ENCODE data around the gene FBP2. TPM values are rescaled to one million over a fixed set of nuclear protein-coding genes. Genes with fewer than 3 reads are reported as not detected.

Gene FBP2
- total and polyA plus RNA-seq, 12 donors, result 0.15 to 4.6 (median 0.37) TPM; not detected in 1

GRCh38 chr9:94577571-94577970 is 16.1 kb downstream of the FBP2 start:
- DNase-seq, result no peak
- no peak overlapping the region for H3K4me3 ChIP-seq
- H3K27me3 ChIP-seq, result no peaks in the 10 kb centered on the region
- H3K36me3 ChIP-seq (replicated peaks in 1 of 2), result no peaks in the 10 kb centered on the region
- no peaks in the 10 kb centered on the region for H3K9me3 ChIP-seq (replicated peaks in 1 of 3)
- 42 to 50% (median 45%) methylated on average over 2 of the region's 2 CpGs for WGBS, 4 donors
- H3K4me1 ChIP-seq (replicated peaks in 1 of 2), result no peaks in the 10 kb centered on the region
- H3K27ac ChIP-seq, result no peak overlapping the region
- intact Hi-C loops (cut with DNase I), result no loop called here
- TF ChIP-seq CTCF (IDR thresholded peaks at IDR 0.05) (no peak), POLR2A (IDR thresholded peaks at IDR 0.05) (no peak)

GRCh38 chr9:94577036-94577435 is 16.6 kb downstream of the FBP2 start:
- H3K9me3 ChIP-seq (replicated peaks in 1 of 3), result no peaks in the 10 kb centered on the region
- 0 to 42% (median 15%) methylated on average over 1 of the region's 1 CpG for WGBS, 4 donors

GRCh38 chr9:94576131-94576530 is 17.5 kb downstream of the FBP2 start:
- Histone ChIP-seq H3K36me3 (replicated peaks in 1 of 2) (no peaks in the 10 kb centered on the region), H3K27ac (no peak overlapping the region), H3K27me3 (no peaks in the 10 kb centered on the region), H3K9me3 (replicated peaks in 1 of 3) (no peaks in the 10 kb centered on the region), H3K4me3 (no peak overlapping the region), H3K4me1 (replicated peaks in 1 of 2) (no peaks in the 10 kb centered on the region)
- 87 to 95% (median 92%) methylated on average over 2 of the region's 2 CpGs for WGBS, 4 donors
- no peak for DNase-seq
- TF ChIP-seq POLR2A (IDR thresholded peaks at IDR 0.05) (no peak), CTCF (IDR thresholded peaks at IDR 0.05) (no peak)
- intact Hi-C loops (cut with DNase I), result no loop called here

More at GRCh38 chr9:94577036-94577435, 16.6 kb downstream of the FBP2 start:
- TF ChIP-seq CTCF (IDR thresholded peaks at IDR 0.05) (no peak), POLR2A (IDR thresholded peaks at IDR 0.05) (no peak)
- Histone ChIP-seq H3K4me1 (replicated peaks in 1 of 2) (no peaks in the 10 kb centered on the region), H3K4me3 (no peak overlapping the region), H3K27me3 (no peaks in the 10 kb centered on the region), H3K27ac (no peak overlapping the region), H3K36me3 (replicated peaks in 1 of 2) (no peaks in the 10 kb centered on the region)
- intact Hi-C loops (cut with DNase I), result no loop called here
- no peak for DNase-seq

- no peaks in the 10 kb centered on the region for H3K36me3 ChIP-seq (replicated peaks in 1 of 2)
- WGBS, 4 donors, result 82 to 93% (median 87%) methylated on average over 15 to 17 of the region's 17 CpGs
These were observed 24.5 kb downstream of the FBP2 start for GRCh38 chr9:94568972-94569712.

More at GRCh38 chr9:94568972-94569712, 24.5 kb downstream of the FBP2 start:
- no peak for DNase-seq
- intact Hi-C loops (cut with DNase I), result no loop called here
- Histone ChIP-seq H3K9me3 (replicated peaks in 1 of 3) (no peaks in the 10 kb centered on the region), H3K4me1 (replicated peaks in 1 of 2) (no peaks in the 10 kb centered on the region), H3K27ac (no peak overlapping the region), H3K4me3 (no peak overlapping the region), H3K27me3 (no peaks in the 10 kb centered on the region)
- no peak for TF ChIP-seq CTCF (IDR thresholded peaks at IDR 0.05)
- no peak for TF ChIP-seq POLR2A (IDR thresholded peaks at IDR 0.05)

Data from adrenal gland (tissue), 12 donors.